ENCODE data around the gene TMEM132C. TPM values are rescaled to one million over a fixed set of nuclear protein-coding genes. Genes with fewer than 3 reads are reported as not detected.

Gene TMEM132C
- total and polyA plus RNA-seq, 2 of the 4 experiments (the other 2 are of a cell fraction): not detected

GRCh38 chr12:128600886-128601285, 333.9 kb downstream of the TMEM132C start:
- Histone ChIP-seq H2BK5ac (ENCODE audit: low read depth, low read length, poor library complexity, severe bottlenecking) (no peak overlapping the region), H3K27me3 (ENCODE audit: control insufficient read depth, insufficient read depth, low read length) (no peaks in the 10 kb centered on the region), H3K27ac (ENCODE audit: insufficient read depth, low read length) (no peak overlapping the region), H3K9ac (ENCODE audit: low read depth, low read length) (no peak overlapping the region), H3K36me3 (ENCODE audit: control insufficient read depth, insufficient read depth, low read length) (no peaks in the 10 kb centered on the region), H4K20me1 (ENCODE audit: insufficient read depth, low read length) (no peaks in the 10 kb centered on the region), H2AFZ (replicated peaks; ENCODE audit: low read length, poor library complexity) (no peak overlapping the region), H2BK120ac (ENCODE audit: low read depth, low read length) (no peak overlapping the region), H4K91ac (ENCODE audit: insufficient read depth, low read depth, low read length) (no peak overlapping the region), H3K9me1 (ENCODE audit: insufficient read depth, low read length) (no peaks in the 10 kb centered on the region), H3K18ac (ENCODE audit: low read depth, low read length) (no peak overlapping the region), H4K5ac (ENCODE audit: low read depth, low read length) (no peak overlapping the region), H3K4ac (ENCODE audit: low read depth, low read length) (no peak overlapping the region), H3K56ac (ENCODE audit: extremely low read depth, insufficient read depth, low read length) (no peak overlapping the region), H3K23ac (ENCODE audit: low read depth, low read length) (no peak overlapping the region), H2BK15ac (ENCODE audit: low read depth, low read length) (no peak overlapping the region), H2AK9ac (replicated peaks; ENCODE audit: low read depth, low read length, poor library complexity) (no peak overlapping the region), H3K9me3 (ENCODE audit: control insufficient read depth, insufficient read depth, low read length) (peaks cover 37% of the 10 kb centered on the region), H2AK5ac (ENCODE audit: low read depth, low read length) (no peak overlapping the region), H3K4me2 (ENCODE audit: low read depth, low read length) (no peak overlapping the region), H3K14ac (replicated peaks; ENCODE audit: low read depth, low read length) (no peak overlapping the region), H3K4me3 (ENCODE audit: insufficient read depth, low read depth, low read length) (no peak overlapping the region), H3K79me1 (ENCODE audit: low read depth in 1 of 2, low read length in 2 of 2) (no peaks in the 10 kb centered on the region), H2BK20ac (ENCODE audit: low read depth, low read length) (no peak overlapping the region), H4K8ac (ENCODE audit: low read depth in 2 of 2, low read length in 2 of 2) (no peak overlapping the region), H3K4me1 (ENCODE audit: control insufficient read depth, insufficient read depth, low read length) (no peaks in the 10 kb centered on the region)
- no TSS peak for BruUV-seq (replicated peaks)
- in situ Hi-C loops (cut with MboI; ENCODE audit: low sequenced_read_pairs) (no loop called here), dilution Hi-C loops (cut with HindIII; ENCODE audit: low sequenced_read_pairs, unreplicated experiment) (no loop called here), intact Hi-C loops (cut with micrococcal nuclease) (no loop called here)
- 0% methylated on average over 1 of the region's 6 CpGs; no CpG with 5 or more reads in 1 of the 2 experiments for WGBS, 2 experiments (ENCODE audit: extremely low coverage in 2 of 2, insufficient read length in 1 of 2)
- CTCF ChIA-PET: no interaction called here
- DNase-seq: no peak
- TF ChIP-seq RAD21 (IDR thresholded peaks at IDR 0.05; ENCODE audit: low read length) (no peak), SMC3 (IDR thresholded peaks at IDR 0.05; ENCODE audit: low read depth, low read length) (no peak), CEBPB (IDR thresholded peaks at IDR 0.05; ENCODE audit: low read depth, low read length) (no peak), ELK1 (IDR thresholded peaks at IDR 0.05; ENCODE audit: borderline replicate concordance, low read depth, low read length) (no peak), MAZ (IDR thresholded peaks at IDR 0.05; ENCODE audit: borderline replicate concordance, low read depth, low read length) (no peak), CTCF (conservative IDR thresholded peaks at IDR 0.05; ENCODE audit: low read depth, low read length) (no peak), RFX5 (IDR thresholded peaks at IDR 0.05; ENCODE audit: low read depth, low read length) (no peak), NFE2L2 (IDR thresholded peaks at IDR 0.05; ENCODE audit: low read depth, low read length) (no peak), BHLHE40 (IDR thresholded peaks at IDR 0.05; ENCODE audit: low read depth, low read length) (no peak), CHD1 (IDR thresholded peaks at IDR 0.05; ENCODE audit: low read depth, low read length) (no peak), RCOR1 (IDR thresholded peaks at IDR 0.05; ENCODE audit: insufficient replicate concordance, low read length) (no peak), POLR2A (IDR thresholded peaks at IDR 0.05; ENCODE audit: low read depth, low read length) (no peak), USF2 (IDR thresholded peaks at IDR 0.05; ENCODE audit: low read depth, low read length) (no peak), MXI1 (IDR thresholded peaks at IDR 0.05; ENCODE audit: borderline replicate concordance, low read depth, low read length) (no peak), FOS (IDR thresholded peaks at IDR 0.05; ENCODE audit: low read depth, low read length) (no peak), MAFK (IDR thresholded peaks at IDR 0.05; ENCODE audit: low read depth, low read length) (no peak)
- POLR2A ChIA-PET (ENCODE audit: unreplicated experiment): no interaction called here
- no peak for ATAC-seq (ENCODE audit: low read depth)

Data from IMR-90 (cell line).